GM18909 (cell line): ENCODE measurements around the gene HNRNPH3.
A peak's percentile ranks its signal among the peaks of the same experiment; 100 is the strongest.

ENCODE experiments used
- ATAC-seq: cut with Tn5 transposase; IDR thresholded peaks from one replicate; pipeline ENCODE4 v1.9.1; 2021; ENCODE audit warnings: mild to moderate bottlenecking; ENCODE audit not compliant: unreplicated experiment, poor library complexity

Gene HNRNPH3

GRCh38 chr10:68329506-68329861 lies 2.4 kb upstream of the HNRNPH3 start:
- no peak for ATAC-seq

- ATAC-seq = no peak
These were observed 911 bp upstream of the HNRNPH3 start for GRCh38 chr10:68330852-68331454.

- ATAC-seq = peak; percentile 19
These were observed 594 bp downstream of the HNRNPH3 start, which contains the start of gene PBLD for GRCh38 chr10:68332259-68333057. PBLD (minus strand) TSS chr10:68332928; CDS start chr10:68306844, 26,084 bp downstream.

- no peak for ATAC-seq
These were observed 1.2 kb downstream of the HNRNPH3 start for GRCh38 chr10:68333058-68333395.

- no peak for ATAC-seq
These were observed 1.9 kb downstream of the HNRNPH3 start for GRCh38 chr10:68333440-68334431.

- ATAC-seq = no peak
These were observed 3.0 kb downstream of the HNRNPH3 start for GRCh38 chr10:68334672-68335467.

- no peak for ATAC-seq
These were observed 5.0 kb downstream of the HNRNPH3 start for GRCh38 chr10:68336754-68337351.

- ATAC-seq = no peak
These were observed 8.7 kb downstream of the HNRNPH3 start for GRCh38 chr10:68340358-68341080.

GRCh38 chr10:68342909-68343516 lies 11.1 kb downstream of the HNRNPH3 start:
- no peak for ATAC-seq

- no peak for ATAC-seq
These were observed 13.8 kb downstream of the HNRNPH3 start for GRCh38 chr10:68345621-68346020.

- ATAC-seq = no peak
These were observed 14.9 kb downstream of the HNRNPH3 start for GRCh38 chr10:68346774-68347173.

- no peak for ATAC-seq
These were observed 16.4 kb downstream of the HNRNPH3 start for GRCh38 chr10:68348265-68348741.

GRCh38 chr10:68353537-68353936 lies 21.7 kb downstream of the HNRNPH3 start:
- no peak for ATAC-seq

GRCh38 chr10:68359189-68359588 lies 27.3 kb downstream of the HNRNPH3 start:
- ATAC-seq = no peak

GRCh38 chr10:68362590-68362989 lies 30.7 kb downstream of the HNRNPH3 start:
- no peak for ATAC-seq

- no peak for ATAC-seq
These were observed 32.4 kb downstream of the HNRNPH3 start for GRCh38 chr10:68364101-68364886.

GRCh38 chr10:68365611-68366010 lies 33.7 kb downstream of the HNRNPH3 start:
- ATAC-seq = no peak

- no peak for ATAC-seq
These were observed 34.7 kb downstream of the HNRNPH3 start for GRCh38 chr10:68366600-68366999.
